Coronary artery (tissue), 2 donors: ENCODE data around the gene FFAR4.
"Not testable (repeated sequence)": the region's sequence is repeated elsewhere in the genome, so short reads cannot be mapped to it uniquely, and the experiment has no call there.

Experiments used
- DNase-seq: peaks from one replicate; pipeline ENCODE4 v3.0.0-alpha.2; 2017; ENCODE audit warnings: low spot score
- H3K27ac ChIP-seq, 2 donors: fragments of 200-600 bp; sonication (generic); one replicate each; pipeline ENCODE4 v1.5.1; 2016 to 2019
- H3K4me3 ChIP-seq: fragments of 200-600 bp; sonication (generic); 2 replicates; pipeline ENCODE4 v1.5.1; 2016; ENCODE audit warnings: mild to moderate bottlenecking, moderate library complexity
- CTCF ChIP-seq: fragments of 200-600 bp; sonication (generic); IDR thresholded peaks from one replicate; pipeline ENCODE4 v1.5.1; 2019; ENCODE audit warnings: antibody characterized with exemption

FFAR4 gene

GRCh38 chr10:93566435-93567276 lies at the start of gene FFAR4:
TSS of gene FFAR4 (plus strand) at chr10:93566665. CDS start at chr10:93566721, 56 bp downstream.
- no peak for DNase-seq
- no peak within 1 kb of the TSS for H3K27ac ChIP-seq
- peak within 1 kb of the TSS; percentile 66 for H3K4me3 ChIP-seq
- no peak for TF ChIP-seq CTCF

GRCh38 chr10:93518531-93518930 lies 47.9 kb upstream of the FFAR4 start:
- DNase-seq: no peak
- no peak for TF ChIP-seq CTCF

GRCh38 chr10:93535293-93535692 lies 31.2 kb upstream of the FFAR4 start:
- no peak for DNase-seq
- H3K27ac ChIP-seq: no peak overlapping the region
- no peak for TF ChIP-seq CTCF
- no peak overlapping the region for H3K4me3 ChIP-seq

More at GRCh38 chr10:93518531-93518930, 47.9 kb upstream of the FFAR4 start:
- Histone ChIP-seq H3K4me3 (no peak overlapping the region), H3K27ac (no peak overlapping the region)

GRCh38 chr10:93540871-93541270 lies 25.6 kb upstream of the FFAR4 start:
- H3K4me3 ChIP-seq, H3K27ac ChIP-seq, DNase-seq: not testable (repeated sequence)

GRCh38 chr10:93541402-93542357 lies 24.8 kb upstream of the FFAR4 start:
- Histone ChIP-seq H3K27ac (no peak overlapping the region), H3K4me3 (peak overlapping the region; percentile 47)
- DNase-seq: no peak
- peak; percentile 68 for TF ChIP-seq CTCF

- Histone ChIP-seq H3K27ac (no peak overlapping the region), H3K4me3 (peak overlapping the region; percentile 47)
- no peak for TF ChIP-seq CTCF
- DNase-seq: no peak
Observed at GRCh38 chr10:93542358-93542791, 24.1 kb upstream of the FFAR4 start.

GRCh38 chr10:93546995-93547394 lies 19.5 kb upstream of the FFAR4 start:
- DNase-seq, H3K4me3 ChIP-seq, H3K27ac ChIP-seq: not testable (repeated sequence)
